GM11168 (cell line): ENCODE data around the gene NHERF2.

ENCODE experiments used
- in situ Hi-C: fragments of 300-500 bp; cut with MboI; formaldehyde crosslinking; loops from one replicate; pipeline ENCODE4 v1.12.0; 2022; ENCODE audit warnings: low sequenced_read_pairs; ENCODE audit not compliant: unreplicated experiment

The NHERF2 gene

DNA sequence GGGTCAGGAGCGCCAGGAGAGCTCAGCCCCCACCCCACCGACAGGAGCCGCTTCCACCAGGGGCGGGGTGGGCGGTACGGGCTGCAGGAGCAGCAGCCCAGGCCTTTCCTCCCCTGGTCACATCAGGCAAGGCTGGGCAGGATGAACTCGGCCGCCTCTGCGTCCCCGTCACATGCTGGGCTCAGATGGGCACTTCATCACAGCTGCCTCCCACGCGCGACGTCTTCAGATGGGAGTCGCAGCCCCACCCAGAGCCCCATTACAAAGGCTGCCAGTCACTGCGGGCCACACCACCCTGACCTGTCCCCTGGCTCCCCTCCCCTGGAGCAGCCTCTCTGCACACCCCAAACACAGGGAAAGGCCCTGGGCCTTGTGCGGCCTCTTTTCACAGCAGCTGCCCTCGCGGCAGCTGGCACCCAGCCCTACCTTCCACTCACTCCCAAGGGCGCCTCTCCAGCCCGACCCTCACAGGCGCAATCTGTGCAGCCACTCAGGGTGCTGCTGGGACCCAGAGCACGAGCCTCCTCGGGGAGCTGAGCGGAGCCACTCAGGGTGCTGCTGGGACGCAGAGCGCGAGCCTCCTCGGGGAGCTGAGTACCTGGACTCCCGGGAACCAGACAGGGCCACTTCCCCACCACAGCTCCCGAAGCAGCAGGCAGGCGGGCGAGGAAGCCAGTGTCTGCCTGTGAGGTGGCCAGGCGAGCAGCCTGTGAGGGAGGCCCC is 21.7 kb upstream of the NHERF2 start:
- in situ Hi-C loops, result loop anchor here (25.0 kb wide), 1 partner anchor 482 kb away; the partner anchor contains the start of gene TBC1D24

DNA sequence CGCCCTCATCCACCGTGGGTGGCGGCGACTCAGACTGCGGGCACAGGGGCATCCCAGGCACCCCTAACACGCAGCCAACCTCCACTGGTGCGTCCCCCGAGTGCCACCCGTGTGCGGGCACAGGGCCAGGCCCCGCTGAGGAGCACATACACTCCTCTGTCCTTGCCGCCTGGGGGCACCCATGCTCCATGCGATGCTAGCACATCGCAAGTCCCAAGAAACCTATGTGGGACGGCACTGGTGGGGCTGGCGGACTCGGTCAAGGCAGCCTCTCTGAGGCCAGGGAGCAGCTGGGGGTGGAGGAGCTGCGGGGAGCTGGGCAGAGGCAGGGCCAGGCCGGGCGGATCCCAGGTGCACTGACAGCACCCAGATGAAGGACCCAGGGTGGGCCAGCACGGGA is 21.1 kb upstream of the NHERF2 start:
- in situ Hi-C loops, result loop anchor here (25.0 kb wide), 1 partner anchor 482 kb away; the partner anchor contains the start of gene TBC1D24

DNA sequence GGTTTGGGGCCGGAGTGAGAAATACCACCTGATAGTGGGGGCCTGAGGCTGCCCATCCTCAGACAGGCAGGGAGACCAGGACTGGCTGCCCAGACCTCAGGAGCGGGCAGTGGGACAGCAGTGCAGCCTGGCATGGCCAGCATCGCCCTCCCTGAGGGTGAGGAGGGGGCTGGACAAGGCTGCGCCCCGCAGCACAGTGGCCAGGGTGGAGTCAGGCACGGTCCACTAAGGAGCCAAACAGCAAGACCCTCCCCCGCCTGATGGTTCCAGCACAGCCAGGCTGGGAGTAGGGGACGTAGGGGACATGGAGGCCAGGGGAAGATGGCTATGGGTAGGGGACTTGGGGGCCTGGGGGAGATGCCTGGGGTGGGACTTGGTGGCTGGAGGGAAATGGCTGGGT is 20.4 kb upstream of the NHERF2 start:
- in situ Hi-C loops, result loop anchor here (25.0 kb wide), 1 partner anchor 481 kb away; the partner anchor contains the start of gene TBC1D24

- in situ Hi-C loops, result loop anchor here (25.0 kb wide), 1 partner anchor 480 kb away; the partner anchor contains the start of gene TBC1D24
Measured at GRCh38 chr16:2007081-2007836, 19.4 kb upstream of the NHERF2 start.

DNA sequence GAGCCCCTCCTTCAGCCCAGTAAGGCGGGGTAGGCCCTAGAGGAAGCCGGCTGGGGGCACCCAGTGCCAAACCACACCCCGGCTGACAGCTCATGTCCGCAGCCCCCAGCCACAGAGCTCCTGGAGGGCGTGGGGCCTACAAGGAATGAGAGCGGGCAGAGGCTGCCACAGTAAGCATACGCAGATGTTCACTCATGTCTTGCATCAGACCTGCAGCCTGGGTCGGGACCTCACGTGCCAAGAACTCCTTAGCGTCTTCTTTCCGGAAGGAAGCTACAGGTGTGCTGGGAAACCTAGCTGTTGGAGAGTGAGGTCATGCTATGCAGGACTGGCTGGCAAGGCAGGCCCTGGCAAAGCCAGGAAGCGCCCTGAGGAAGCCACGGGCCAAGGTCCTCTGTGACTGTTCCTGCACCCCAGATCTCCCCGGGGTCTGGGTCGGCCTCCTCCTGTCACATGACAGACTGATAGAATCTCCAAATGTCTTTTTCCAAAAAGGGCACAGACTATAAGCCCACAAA is 18.6 kb upstream of the NHERF2 start:
- in situ Hi-C loops, result loop anchor here (25.0 kb wide), 1 partner anchor 479 kb away; the partner anchor contains the start of gene TBC1D24

DNA sequence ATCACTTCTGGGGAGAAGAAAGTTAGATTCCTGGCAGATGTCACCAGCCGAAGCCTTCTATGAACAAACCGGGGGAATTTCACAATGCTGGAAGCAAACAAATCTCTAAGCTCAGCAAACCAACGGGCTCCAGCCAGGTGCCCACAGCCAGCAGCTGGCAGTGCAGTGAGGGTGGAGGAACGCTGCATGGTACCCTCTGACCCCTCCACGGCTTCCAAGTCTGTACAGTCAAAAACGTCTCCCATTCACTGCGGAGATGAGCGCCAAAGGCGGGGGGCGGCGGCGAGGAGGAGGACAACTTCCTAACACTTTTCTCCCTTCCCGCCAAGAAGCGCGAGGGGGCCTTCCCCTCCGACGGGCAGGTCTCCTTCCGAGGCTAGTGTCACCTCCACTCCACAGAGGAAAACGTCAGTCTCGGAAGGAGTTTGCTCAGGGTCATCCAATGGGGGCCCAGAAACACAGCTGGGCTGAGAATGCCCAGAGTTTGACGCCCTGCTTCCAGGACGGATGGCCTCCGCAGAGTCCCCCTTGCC is 18.0 kb upstream of the NHERF2 start:
- in situ Hi-C loops, result loop anchor here (25.0 kb wide), 1 partner anchor 479 kb away; the partner anchor contains the start of gene TBC1D24

DNA sequence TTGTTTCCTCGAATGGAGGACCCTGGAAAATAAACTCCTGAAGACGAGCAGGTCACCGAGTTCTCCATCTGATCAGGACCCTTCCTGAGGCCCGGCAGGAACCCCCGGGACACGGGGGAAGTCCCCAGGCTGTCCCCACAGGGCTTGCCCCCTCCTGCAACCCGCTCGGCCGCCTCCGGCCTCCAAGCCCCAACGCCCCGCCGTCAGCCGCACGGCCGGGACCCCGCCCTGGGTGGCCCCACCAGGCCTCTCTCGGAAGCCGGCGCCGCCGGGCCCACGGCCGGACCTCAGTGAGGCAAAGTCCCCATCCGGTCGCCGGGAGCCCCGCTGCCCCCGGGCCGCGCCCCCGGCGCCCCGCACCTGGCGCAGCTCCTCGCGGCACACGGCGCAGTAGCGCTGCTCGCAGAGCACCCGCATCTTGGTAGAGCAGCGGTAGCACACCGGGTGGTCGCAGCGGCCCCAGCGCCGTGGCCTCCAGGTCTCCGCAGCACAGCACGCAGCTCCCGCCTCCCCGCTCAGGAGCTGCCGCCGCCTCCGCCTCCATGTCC is 17.5 kb upstream of the NHERF2 start:
- in situ Hi-C loops, result loop anchor here (25.0 kb wide), 1 partner anchor 478 kb away; the partner anchor contains the start of gene TBC1D24

DNA sequence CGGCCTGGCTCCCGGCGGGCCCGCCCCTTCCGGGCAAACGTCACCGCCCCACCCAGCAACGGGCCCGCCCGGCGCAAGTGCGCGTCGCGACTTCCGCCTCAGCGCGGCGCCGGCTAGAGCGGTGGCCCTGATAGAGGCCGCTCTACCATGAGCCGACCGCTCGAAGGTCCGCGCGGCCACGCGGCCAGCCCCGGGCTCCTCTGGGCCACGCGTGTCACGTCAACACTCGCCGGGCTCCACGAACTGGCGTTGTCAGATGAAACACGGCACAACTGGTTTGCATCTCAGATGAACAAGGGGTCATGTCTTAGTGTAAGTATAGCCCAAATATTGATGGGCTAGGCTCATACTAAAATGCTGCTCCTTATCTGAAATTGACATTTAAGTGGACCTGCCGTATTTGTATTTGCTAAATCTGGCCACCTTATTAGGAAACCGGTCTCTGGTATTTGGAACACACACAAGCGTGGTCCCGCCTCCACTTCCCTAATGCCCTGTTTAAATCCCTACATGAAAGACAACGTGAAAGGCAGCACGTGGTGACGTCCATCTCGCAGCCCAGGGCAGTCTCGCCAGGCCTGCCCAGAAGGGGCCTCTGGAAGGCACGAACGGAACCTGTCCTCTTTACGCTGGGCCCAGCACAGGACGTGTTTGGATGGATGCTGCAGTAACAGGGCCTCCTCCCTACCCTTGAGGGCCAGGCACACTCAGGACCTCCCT is 16.8 kb upstream of the NHERF2 start, which contains the start of gene ZNF598:
ZNF598 (minus strand) TSS at position 31 of the 720 bp plus-strand sequence.
- in situ Hi-C loops, result loop anchor here (10.0 to 25.0 kb wide), 2 partner anchors 135 to 477 kb away; partner anchors contain the start of genes RAB26 and TBC1D24

- in situ Hi-C loops, result loop anchor here (10.0 to 25.0 kb wide), 2 partner anchors 133 to 476 kb away; partner anchors contain the start of genes RAB26 and TBC1D24
Measured at GRCh38 chr16:2011726-2012125, 15.0 kb upstream of the NHERF2 start.

- in situ Hi-C loops, result loop anchor here (10.0 to 25.0 kb wide), 2 partner anchors 131 to 474 kb away; partner anchors contain the start of genes RAB26 and TBC1D24
Measured at GRCh38 chr16:2013527-2013926, 13.2 kb upstream of the NHERF2 start.

DNA sequence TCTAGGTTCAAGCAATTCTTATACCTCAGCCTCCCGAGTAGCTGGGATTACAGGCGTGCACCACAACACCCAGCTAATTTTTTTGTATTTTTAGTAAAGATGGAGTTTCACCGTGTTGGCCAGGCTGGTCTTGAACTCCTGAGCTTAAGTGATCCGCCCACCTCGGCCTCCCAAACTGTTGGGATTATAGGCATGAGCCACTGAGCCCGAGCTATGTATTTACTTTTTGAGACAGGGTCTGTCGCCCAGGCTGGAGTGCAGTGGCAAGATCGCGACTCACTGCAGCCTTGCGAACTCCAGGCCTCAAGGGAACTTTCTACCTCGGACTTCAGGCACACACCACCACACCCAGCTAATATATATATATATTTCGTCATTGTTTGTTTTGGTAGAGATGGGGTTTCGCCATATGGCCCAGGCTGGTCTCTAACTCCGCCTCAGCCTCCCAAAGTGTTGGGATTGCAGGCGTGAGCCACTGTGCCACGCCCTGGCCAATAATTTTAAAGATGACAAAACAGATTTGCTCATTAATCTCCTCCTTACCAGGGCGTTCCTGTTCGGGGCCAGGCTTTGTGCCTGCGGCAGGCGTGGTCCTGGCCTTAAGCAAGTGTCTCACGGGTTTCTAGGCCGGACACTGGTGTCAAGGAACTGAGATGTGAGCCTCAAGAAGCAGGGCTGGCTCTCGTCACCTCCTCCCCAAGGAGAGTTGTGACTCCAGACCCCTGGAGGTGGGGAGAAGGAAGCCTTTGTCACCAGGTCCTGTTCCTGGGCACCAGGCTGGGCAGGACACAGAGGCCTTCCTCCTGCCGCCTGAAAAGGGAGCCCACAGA is 11.4 kb upstream of the NHERF2 start:
- in situ Hi-C loops, result loop anchor here (10.0 to 25.0 kb wide), 2 partner anchors 129 to 472 kb away; partner anchors contain the start of genes RAB26 and TBC1D24

GRCh38 chr16:2015947-2016208 is 10.8 kb upstream of the NHERF2 start:
- in situ Hi-C loops, result loop anchor here (10.0 to 25.0 kb wide), 2 partner anchors 129 to 471 kb away; partner anchors contain the start of genes RAB26 and TBC1D24

DNA sequence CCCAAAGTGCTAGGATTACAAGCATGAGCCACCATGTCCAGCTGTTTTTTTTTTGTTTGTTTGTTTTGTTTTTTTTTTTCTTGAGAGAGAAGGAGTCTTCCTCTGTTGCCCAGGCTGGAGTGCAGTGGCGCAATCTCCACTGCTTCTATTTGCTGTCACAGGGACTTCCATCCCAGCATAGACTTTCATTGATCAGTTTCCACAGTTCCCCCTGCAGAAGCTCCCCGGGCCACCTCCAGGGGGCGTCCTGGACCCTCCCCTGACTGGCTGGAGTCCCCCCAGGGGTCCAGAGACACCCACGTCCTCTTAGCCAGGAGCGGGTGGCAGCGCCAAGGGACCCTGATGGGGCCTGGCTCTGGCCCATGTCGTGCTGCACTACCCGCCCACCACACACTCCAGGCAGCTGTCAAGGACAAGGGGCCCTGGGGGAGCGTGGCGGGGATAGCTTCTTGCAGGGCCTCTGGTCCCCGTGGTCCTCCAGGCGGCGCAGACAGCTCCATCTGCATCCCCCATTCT is 10.2 kb upstream of the NHERF2 start:
- in situ Hi-C loops, result loop anchor here (10.0 to 25.0 kb wide), 2 partner anchors 128 to 471 kb away; partner anchors contain the start of genes RAB26 and TBC1D24

DNA sequence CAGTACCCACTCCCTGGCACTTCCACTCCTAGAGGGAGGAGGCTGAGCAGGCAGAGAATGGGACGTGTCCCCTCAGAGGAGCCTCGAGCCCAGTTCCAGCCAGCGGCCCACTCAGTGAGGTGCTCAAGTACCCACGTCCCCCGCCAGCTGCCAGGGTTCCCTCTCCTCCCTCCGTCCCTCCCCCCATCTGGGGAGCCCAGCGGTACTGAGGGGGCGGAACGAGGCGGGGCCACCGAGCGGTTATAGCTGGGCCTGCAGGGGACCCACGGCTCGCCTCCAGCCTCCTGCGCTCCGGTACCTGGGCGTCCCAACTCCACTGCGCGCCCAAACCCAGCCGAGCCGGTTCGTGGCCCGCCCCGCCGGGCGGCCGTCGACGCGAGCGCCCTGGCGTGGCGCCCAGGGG is 7.2 kb upstream of the NHERF2 start, which contains the start of gene NPW:
NPW (plus strand) TSS at position 268 of the 403 bp plus-strand sequence.
- in situ Hi-C loops, result loop anchor here (10.0 to 25.0 kb wide), 2 partner anchors 125 to 468 kb away; partner anchors contain the start of genes RAB26 and TBC1D24

DNA sequence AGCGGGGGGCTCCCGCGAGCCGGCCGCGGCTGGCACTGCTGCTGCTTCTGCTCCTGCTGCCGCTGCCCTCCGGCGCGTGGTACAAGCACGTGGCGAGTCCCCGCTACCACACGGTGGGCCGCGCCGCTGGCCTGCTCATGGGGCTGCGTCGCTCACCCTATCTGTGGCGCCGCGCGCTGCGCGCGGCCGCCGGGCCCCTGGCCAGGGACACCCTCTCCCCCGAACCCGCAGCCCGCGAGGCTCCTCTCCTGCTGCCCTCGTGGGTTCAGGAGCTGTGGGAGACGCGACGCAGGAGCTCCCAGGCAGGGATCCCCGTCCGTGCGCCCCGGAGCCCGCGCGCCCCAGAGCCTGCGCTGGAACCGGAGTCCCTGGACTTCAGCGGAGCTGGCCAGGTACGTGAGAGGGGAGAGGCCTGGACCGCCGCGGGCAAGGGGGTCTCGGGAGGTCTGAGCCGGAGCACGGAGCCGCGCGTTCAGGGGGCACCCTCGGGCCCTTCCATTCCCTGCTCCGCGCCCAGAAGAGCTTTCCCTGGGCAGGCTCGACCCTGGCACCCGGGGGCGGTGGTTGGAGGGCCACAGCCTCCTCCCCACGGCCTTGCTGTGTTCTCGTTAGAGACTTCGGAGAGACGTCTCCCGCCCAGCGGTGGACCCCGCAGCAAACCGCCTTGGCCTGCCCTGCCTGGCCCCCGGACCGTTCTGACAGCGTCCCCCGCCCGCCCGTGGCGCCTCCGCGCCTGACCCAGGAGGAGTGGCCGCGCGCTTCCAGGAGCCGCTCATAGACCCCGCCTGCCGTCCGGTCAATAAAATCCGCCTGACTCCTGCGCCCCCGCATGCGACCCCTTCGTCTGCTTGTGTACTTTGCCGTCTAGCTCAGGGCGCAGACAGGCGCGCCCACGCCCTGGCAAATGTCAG is 6.5 kb upstream of the NHERF2 start:
- in situ Hi-C loops, result loop anchor here (10.0 to 25.0 kb wide), 2 partner anchors 125 to 467 kb away; partner anchors contain the start of genes RAB26 and TBC1D24

- in situ Hi-C loops, result loop anchor here (25.0 kb wide), 1 partner anchor 465 kb away; the partner anchor contains the start of gene TBC1D24
Measured at GRCh38 chr16:2022723-2023091, 4.0 kb upstream of the NHERF2 start.
